SK-N-MC (cell line): ENCODE results near the gene MAMSTR.
"Not testable (repeated sequence)": the region's sequence is repeated elsewhere in the genome, so short reads cannot be mapped to it uniquely, and the experiment has no call there.

Source experiments
- DNase-seq: peaks from one replicate; pipeline ENCODE4 v3.0.0-alpha.2; 2011; ENCODE audit warnings: low read depth, low spot score
- H3K27ac ChIP-seq: fragments of 200-600 bp; sonication (generic); 2 replicates; pipeline ENCODE4 v1.5.1; 2016; ENCODE audit warnings: mixed run types
- H3K36me3 ChIP-seq: fragments of 200-600 bp; sonication (generic); 2 replicates; pipeline ENCODE4 v1.6.1; 2017; ENCODE audit warnings: antibody characterized with exemption, low read length, mixed read lengths; ENCODE audit not compliant: insufficient read depth
- H3K4me3 ChIP-seq: fragments of 200-600 bp; sonication (generic); 2 replicates; pipeline ENCODE4 v1.5.1; 2016
- H3K9ac ChIP-seq: fragments of 200-600 bp; sonication (generic); 2 replicates; pipeline ENCODE4 v1.8.0; 2017; ENCODE audit warnings: mixed run types, mixed read lengths; ENCODE audit not compliant: insufficient read length
- H3K9me3 ChIP-seq: fragments of 200-600 bp; sonication (generic); 2 replicates; pipeline ENCODE4 v1.6.1; 2017; ENCODE audit warnings: low read depth, mild to moderate bottlenecking, antibody characterized with exemption, low read length, moderate library complexity, mixed read lengths
- EZH2 ChIP-seq: fragments of 200-600 bp; sonication (generic); IDR thresholded peaks from one replicate; pipeline ENCODE4 v1.6.1; 2017; ENCODE audit warnings: antibody characterized with exemption
- FOXP2 ChIP-seq: optimal IDR thresholded peaks from 2 replicates; pipeline ENCODE3; 2011; ENCODE audit warnings: mild to moderate bottlenecking, moderate library complexity; ENCODE audit not compliant: insufficient read depth; ENCODE audit errors: extremely low read length, control extremely low read depth
- POLR2AphosphoS5 ChIP-seq: IDR thresholded peaks from 2 replicates; pipeline ENCODE4 v1.6.1; 2012; ENCODE audit warnings: mild to moderate bottlenecking, low read depth, low read length, borderline replicate concordance

MAMSTR gene

DNA sequence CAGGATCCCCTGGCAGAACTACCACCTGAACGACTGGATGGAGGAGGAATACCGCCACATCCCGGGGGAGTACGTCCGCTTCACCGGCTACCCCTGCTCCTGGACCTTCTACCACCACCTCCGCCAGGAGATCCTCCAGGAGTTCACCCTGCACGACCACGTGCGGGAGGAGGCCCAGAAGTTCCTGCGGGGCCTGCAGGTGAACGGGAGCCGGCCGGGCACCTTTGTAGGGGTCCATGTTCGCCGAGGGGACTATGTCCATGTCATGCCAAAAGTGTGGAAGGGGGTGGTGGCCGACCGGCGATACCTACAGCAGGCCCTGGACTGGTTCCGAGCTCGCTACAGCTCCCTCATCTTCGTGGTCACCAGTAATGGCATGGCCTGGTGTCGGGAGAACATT lies 16.2 kb downstream of the MAMSTR start:
- no peak for DNase-seq
- no peak overlapping the region for H3K4me3 ChIP-seq
- H3K36me3 ChIP-seq, result no peaks in the 10 kb centered on the region
- H3K27ac ChIP-seq, result no peak overlapping the region
- TF ChIP-seq EZH2 (no peak), FOXP2 (no peak), POLR2AphosphoS5 (no peak)
- H3K9ac ChIP-seq, result no peak overlapping the region
- H3K9me3 ChIP-seq, result no peaks in the 10 kb centered on the region

DNA sequence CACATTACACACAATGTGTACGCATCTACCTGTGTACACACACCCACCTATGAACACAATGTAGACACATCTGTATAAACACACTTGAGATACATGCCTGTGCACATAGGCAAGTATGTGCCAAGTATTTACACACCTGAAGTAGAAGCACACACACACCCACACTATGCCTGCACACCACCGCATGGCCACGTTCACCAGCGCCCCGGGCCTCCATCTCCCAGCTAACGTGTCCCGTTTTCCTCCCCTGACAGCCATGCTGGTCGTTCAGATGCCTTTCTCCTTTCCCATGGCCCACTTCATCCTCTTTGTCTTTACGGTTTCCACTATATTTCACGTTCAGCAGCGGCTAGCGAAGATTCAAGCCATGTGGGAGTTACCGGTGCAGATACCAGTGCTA lies 16.8 kb downstream of the MAMSTR start:
- H3K27ac ChIP-seq, result no peak overlapping the region
- no peak overlapping the region for H3K4me3 ChIP-seq
- TF ChIP-seq EZH2, result no peak
- H3K36me3 ChIP-seq, result no peaks in the 10 kb centered on the region
- no peaks in the 10 kb centered on the region for H3K9me3 ChIP-seq
- H3K9ac ChIP-seq, result no peak overlapping the region
- DNase-seq, result no peak

DNA sequence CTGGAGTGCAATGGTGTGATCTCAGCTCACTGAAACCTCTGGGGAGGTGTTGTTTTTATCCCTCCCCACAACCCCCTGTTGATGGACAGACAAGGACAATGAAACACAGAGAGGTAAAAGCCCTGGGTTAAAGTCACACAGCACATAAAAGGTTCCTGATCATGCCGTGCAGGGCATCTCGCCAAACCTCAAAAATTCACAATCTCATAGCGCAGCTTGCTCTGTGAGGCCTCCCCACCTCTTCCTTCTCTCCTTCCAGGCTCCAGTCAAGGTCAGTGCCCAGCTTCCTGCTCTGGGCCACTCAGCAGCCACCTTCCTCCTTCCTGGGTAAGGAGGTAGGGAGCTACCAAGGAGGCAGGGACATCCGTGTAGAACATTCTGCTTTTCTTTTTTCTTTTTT lies 21.5 kb downstream of the MAMSTR start:
- 0 out of 2 replicates have a peak overlapping the region, but pooled peaks have one; percentile 42 for H3K4me3 ChIP-seq
- no peaks in the 10 kb centered on the region for H3K36me3 ChIP-seq
- peak overlapping the region; percentile 71; the same call in 1 of the 2 replicates for H3K27ac ChIP-seq
- H3K9ac ChIP-seq, result no peak overlapping the region
- H3K9me3 ChIP-seq, result no peaks in the 10 kb centered on the region
- DNase-seq, result peak; percentile 22
- no peak for TF ChIP-seq EZH2
- TF ChIP-seq POLR2AphosphoS5, result no peak
- no peak for TF ChIP-seq FOXP2

GRCh38 chr19:48696353-48697010 lies 23.0 kb downstream of the MAMSTR start:
- Histone ChIP-seq H3K27ac (no peak overlapping the region), H3K36me3 (no peaks in the 10 kb centered on the region), H3K4me3 (no peak overlapping the region), H3K9me3 (no peaks in the 10 kb centered on the region), H3K9ac (no peak overlapping the region)
- DNase-seq, result no peak
- no peak for TF ChIP-seq FOXP2
- TF ChIP-seq POLR2AphosphoS5, result 0 out of 2 replicates have a peak, but pooled peaks have one; percentile 13

DNA sequence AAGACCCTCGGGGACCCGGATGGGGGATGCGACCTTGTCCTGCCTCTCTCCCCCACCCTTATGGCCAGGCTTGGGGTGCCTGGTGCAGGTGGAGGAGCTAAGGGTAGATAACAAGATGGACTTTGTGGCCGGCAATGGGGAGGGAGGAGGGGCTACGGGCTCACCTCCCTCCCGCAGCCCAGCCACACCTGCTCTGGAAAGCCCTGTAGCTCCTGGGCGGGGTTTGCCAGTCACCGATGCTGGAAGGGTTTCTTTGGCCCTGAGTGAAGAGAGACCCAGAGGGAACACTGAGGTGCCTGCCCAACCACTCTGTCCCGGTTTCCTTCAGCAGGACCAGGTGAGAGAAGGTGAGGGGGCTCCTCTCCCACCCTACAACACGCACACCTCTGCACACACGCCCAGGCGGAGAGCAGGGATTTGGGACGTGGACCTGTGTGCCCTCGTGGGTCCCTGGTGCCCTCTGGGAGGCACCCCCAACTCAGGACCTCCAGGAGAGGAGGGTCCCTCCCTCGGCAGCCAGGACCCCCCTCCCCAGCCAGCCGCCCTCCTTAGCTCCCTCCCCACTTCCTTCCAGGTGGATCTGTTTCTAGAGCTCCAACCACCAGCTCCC lies 23.7 kb downstream of the MAMSTR start, which contains the start of gene FUT2:
FUT2 (plus strand) TSS at position 229 of the 610 bp plus-strand sequence. CDS start 6,986 bp downstream, outside the sequence.
- H3K4me3 ChIP-seq, result no peak within 1 kb of the TSS
- no peak within 1 kb of the TSS for H3K9ac ChIP-seq
- H3K36me3 ChIP-seq, result no peaks in the 10 kb centered on the region
- no peaks in the 10 kb centered on the region for H3K9me3 ChIP-seq
- DNase-seq, result no peak
- H3K27ac ChIP-seq, result no peak within 1 kb of the TSS
- TF ChIP-seq EZH2, result no peak
- TF ChIP-seq FOXP2, result no peak
- TF ChIP-seq POLR2AphosphoS5, result no peak

DNA sequence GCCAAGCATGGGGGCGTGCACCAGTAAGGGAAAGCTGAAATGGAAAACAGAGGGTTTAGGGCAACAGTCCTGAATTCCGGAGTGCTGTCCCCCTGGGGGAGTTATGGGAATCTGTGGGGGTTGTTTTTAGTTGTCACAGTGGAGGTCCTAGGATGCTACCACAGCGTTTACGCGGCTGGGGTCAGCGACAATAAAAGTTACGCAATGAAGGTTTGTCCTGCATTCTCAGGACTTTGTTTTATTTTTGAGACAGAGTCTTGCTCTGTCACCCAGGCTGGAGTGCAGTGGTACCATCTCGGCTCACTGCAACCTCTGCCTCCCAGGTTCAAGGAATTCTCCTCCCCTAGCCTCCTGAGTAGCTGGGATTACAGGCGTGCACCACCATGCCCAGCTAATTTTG lies 25.9 kb downstream of the MAMSTR start:
- H3K36me3 ChIP-seq, H3K9me3 ChIP-seq, DNase-seq, H3K9ac ChIP-seq, H3K27ac ChIP-seq, H3K4me3 ChIP-seq: not testable (repeated sequence)

GRCh38 chr19:48689449-48689848 lies 30.1 kb downstream of the MAMSTR start:
- Histone ChIP-seq H3K27ac (peak overlapping the region; percentile 56; the same call in 1 of the 2 replicates), H3K36me3 (no peaks in the 10 kb centered on the region), H3K9me3 (no peaks in the 10 kb centered on the region), H3K4me3 (no peak overlapping the region), H3K9ac (no peak overlapping the region)
- no peak for TF ChIP-seq FOXP2
- TF ChIP-seq POLR2AphosphoS5, result no peak
- TF ChIP-seq EZH2, result no peak
- DNase-seq, result no peak

- DNase-seq, result no peak
- no peak overlapping the region for H3K9ac ChIP-seq
- no peak overlapping the region for H3K4me3 ChIP-seq
- TF ChIP-seq FOXP2 (no peak), EZH2 (no peak), POLR2AphosphoS5 (no peak)
- H3K36me3 ChIP-seq, result no peaks in the 10 kb centered on the region
- H3K9me3 ChIP-seq, result no peaks in the 10 kb centered on the region
- H3K27ac ChIP-seq, result no peak overlapping the region
Observed at GRCh38 chr19:48687776-48688175, 31.7 kb downstream of the MAMSTR start.

- not testable (repeated sequence) for H3K36me3 ChIP-seq, H3K9ac ChIP-seq, DNase-seq, H3K27ac ChIP-seq, H3K9me3 ChIP-seq, H3K4me3 ChIP-seq
Observed at GRCh38 chr19:48686637-48687036, 32.9 kb downstream of the MAMSTR start.
